ENCODE data around the gene MSL2. TPM values are rescaled to one million over a fixed set of nuclear protein-coding genes. Genes with fewer than 3 reads are reported as not detected.

MSL2 gene
- total and polyA plus RNA-seq, 2 of the 8 experiments (the other 6 are each of a cell fraction or from before 2014, with no cell fraction given): 9.1 to 41.8 TPM

GRCh38 chr3:136166507-136166906 is 29.6 kb downstream of the MSL2 start:
- Histone ChIP-seq H3K23ac (ENCODE audit: insufficient read length) (no peak overlapping the region), H4K8ac (ENCODE audit: extremely low read depth, insufficient read depth, low read length) (no peak overlapping the region), H3K23me2 (ENCODE audit: low read depth, low read length) (no peaks in the 10 kb centered on the region), H2AFZ (ENCODE audit: low read length) (no peak overlapping the region), H4K20me1 (replicated peaks in 1 of 2; ENCODE audit: control insufficient read depth in 1 of 2, insufficient read depth in 2 of 2, low read length in 2 of 2) (peaks cover 0 to 5% of the 10 kb centered on the region in 2 experiments), H4K5ac (ENCODE audit: insufficient read length, low read depth, low read length) (no peak overlapping the region), H2AK5ac (ENCODE audit: low read depth, low read length) (no peak overlapping the region), H3K4me2 (ENCODE audit: insufficient read depth in 1 of 2, low read depth in 2 of 2, low read length in 2 of 2) (no peak overlapping the region), H3K4me3 (ENCODE audit: extremely low read depth in 1 of 4, insufficient read depth in 2 of 4, low read depth in 3 of 4, low read length in 4 of 4) (no peak overlapping the region), H3K9me3 (ENCODE audit: insufficient read depth in 2 of 2, low read depth in 1 of 2, low read length in 1 of 2) (no peaks in the 10 kb centered on the region), H2BK12ac (ENCODE audit: low read depth, low read length) (no peak overlapping the region), H3K9ac (replicated peaks in 1 of 4; ENCODE audit: extremely low read depth in 1 of 4, low read depth in 3 of 4, low read length in 3 of 4) (no peak overlapping the region), H4K91ac (replicated peaks; ENCODE audit: insufficient read length, low read length) (no peak overlapping the region), H2BK120ac (replicated peaks; ENCODE audit: low read depth, low read length) (no peak overlapping the region), H3K27me3 (replicated peaks in 1 of 4; ENCODE audit: control insufficient read depth in 3 of 4, extremely low read depth in 1 of 4, insufficient read depth in 3 of 4, low read length in 3 of 4) (no peaks in the 10 kb centered on the region), H3K18ac (ENCODE audit: extremely low read depth, low read length) (no peak overlapping the region), H3K36me3 (ENCODE audit: control insufficient read depth in 2 of 4, insufficient read depth in 4 of 4, low read length in 3 of 4) (no peaks in the 10 kb centered on the region), H2BK15ac (ENCODE audit: low read length) (no peak overlapping the region), H3K27ac (ENCODE audit: low read depth, low read length) (no peak overlapping the region), H3K4me1 (replicated peaks in 1 of 4; ENCODE audit: control insufficient read depth in 3 of 4, insufficient read depth in 4 of 4, low read length in 3 of 4) (peaks cover 0 to 4% (median 0%) of the 10 kb centered on the region in 4 experiments; a peak in 2 of 7 replicates), H2BK5ac (ENCODE audit: low read depth, low read length) (no peak overlapping the region), H3K14ac (ENCODE audit: insufficient read length) (no peak overlapping the region), H3K79me2 (ENCODE audit: control insufficient read depth in 1 of 2, insufficient read depth in 2 of 2, low read length in 2 of 2) (peaks cover 16 to 98% of the 10 kb centered on the region in 2 experiments), H3K56ac (replicated peaks; ENCODE audit: insufficient read length, low read depth, low read length) (no peak overlapping the region), H2BK20ac (ENCODE audit: low read length) (no peak overlapping the region), H3K4ac (replicated peaks; ENCODE audit: insufficient read length, low read depth, low read length) (no peak overlapping the region), H3K79me1 (ENCODE audit: low read depth, low read length) (no peaks in the 10 kb centered on the region; the same call in 1 of the 2 replicates)
- WGBS, 2 experiments (ENCODE audit: extremely low coverage in 1 of 2, insufficient coverage in 1 of 2, insufficient read length in 1 of 2, insufficient replicate concordance in 2 of 2, low coverage in 1 of 2, low lambda C conversion rate in 2 of 2, missing lambda C conversion rate in 1 of 2): 91% methylated on average over 3 of the region's 3 CpGs; no CpG with 5 or more reads in 1 of the 2 experiments
- FAIRE-seq (no peak), DNase-seq (ENCODE audit: low read depth in 1 of 2, low spot score in 2 of 2) (no peak)
- POLR2A ChIA-PET (ENCODE audit: partially characterized antibody): interaction anchor here (1.6 kb wide), 1 partner anchor 30 kb away, joined by 4 read pairs; the partner anchor contains the start of gene MSL2
- CTCF ChIA-PET (ENCODE audit: partially characterized antibody): no interaction called here
- TF ChIP-seq RBBP5 (IDR thresholded peaks at IDR 0.05; ENCODE audit: borderline replicate concordance, low read depth, low read length): no peak
- TF ChIP-seq MAFK (IDR thresholded peaks at IDR 0.05; ENCODE audit: low read depth, low read length): no peak
- no peak for TF ChIP-seq BCL11A (IDR thresholded peaks at IDR 0.05; ENCODE audit: low read depth in 2 of 2, low read length in 2 of 2)
- TF ChIP-seq, protein P1, sequence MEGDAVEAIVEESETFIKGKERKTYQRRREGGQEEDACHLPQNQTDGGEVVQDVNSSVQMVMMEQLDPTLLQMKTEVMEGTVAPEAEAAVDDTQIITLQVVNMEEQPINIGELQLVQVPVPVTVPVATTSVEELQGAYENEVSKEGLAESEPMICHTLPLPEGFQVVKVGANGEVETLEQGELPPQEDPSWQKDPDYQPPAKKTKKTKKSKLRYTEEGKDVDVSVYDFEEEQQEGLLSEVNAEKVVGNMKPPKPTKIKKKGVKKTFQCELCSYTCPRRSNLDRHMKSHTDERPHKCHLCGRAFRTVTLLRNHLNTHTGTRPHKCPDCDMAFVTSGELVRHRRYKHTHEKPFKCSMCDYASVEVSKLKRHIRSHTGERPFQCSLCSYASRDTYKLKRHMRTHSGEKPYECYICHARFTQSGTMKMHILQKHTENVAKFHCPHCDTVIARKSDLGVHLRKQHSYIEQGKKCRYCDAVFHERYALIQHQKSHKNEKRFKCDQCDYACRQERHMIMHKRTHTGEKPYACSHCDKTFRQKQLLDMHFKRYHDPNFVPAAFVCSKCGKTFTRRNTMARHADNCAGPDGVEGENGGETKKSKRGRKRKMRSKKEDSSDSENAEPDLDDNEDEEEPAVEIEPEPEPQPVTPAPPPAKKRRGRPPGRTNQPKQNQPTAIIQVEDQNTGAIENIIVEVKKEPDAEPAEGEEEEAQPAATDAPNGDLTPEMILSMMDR (IDR thresholded peaks at IDR 0.05; ENCODE audit: control extremely low read depth in 1 of 3, insufficient read depth in 1 of 3, low read depth in 1 of 3, low read length in 3 of 3): no peak
- TF ChIP-seq, protein P2, sequence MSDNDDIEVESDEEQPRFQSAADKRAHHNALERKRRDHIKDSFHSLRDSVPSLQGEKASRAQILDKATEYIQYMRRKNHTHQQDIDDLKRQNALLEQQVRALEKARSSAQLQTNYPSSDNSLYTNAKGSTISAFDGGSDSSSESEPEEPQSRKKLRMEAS (IDR thresholded peaks at IDR 0.05): no peak
- TF ChIP-seq KDM1A (IDR thresholded peaks at IDR 0.05; ENCODE audit: borderline replicate concordance, low read length): no peak
- TF ChIP-seq BRCA1 (IDR thresholded peaks at IDR 0.05; ENCODE audit: low read depth, low read length): no peak
- TF ChIP-seq, protein P3, sequence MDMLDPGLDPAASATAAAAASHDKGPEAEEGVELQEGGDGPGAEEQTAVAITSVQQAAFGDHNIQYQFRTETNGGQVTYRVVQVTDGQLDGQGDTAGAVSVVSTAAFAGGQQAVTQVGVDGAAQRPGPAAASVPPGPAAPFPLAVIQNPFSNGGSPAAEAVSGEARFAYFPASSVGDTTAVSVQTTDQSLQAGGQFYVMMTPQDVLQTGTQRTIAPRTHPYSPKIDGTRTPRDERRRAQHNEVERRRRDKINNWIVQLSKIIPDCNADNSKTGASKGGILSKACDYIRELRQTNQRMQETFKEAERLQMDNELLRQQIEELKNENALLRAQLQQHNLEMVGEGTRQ (IDR thresholded peaks at IDR 0.05; ENCODE audit: low read length): no peak
- no peak for TF ChIP-seq FOSL1 (IDR thresholded peaks at IDR 0.05; ENCODE audit: insufficient read depth, low read depth, low read length)
